CD8-positive, alpha-beta memory T cell (primary cell): Measurements from ENCODE around the gene RREB1. TPM values are rescaled to one million over a fixed set of nuclear protein-coding genes. Genes with fewer than 3 reads are reported as not detected.
"Not testable (repeated sequence)": the region's sequence is repeated elsewhere in the genome, so short reads cannot be mapped to it uniquely, and the experiment has no call there.

Source experiments
- CTCF ChIA-PET: fragments of 350-600 bp; sonication (Branson Sonifier 250); formaldehyde crosslinking; loops from one replicate; lab custom pipeline; 2021; ENCODE audit warnings: antibody characterized with exemption; lab: Charles Lee
- POLR2A ChIA-PET: fragments of 350-600 bp; sonication (Branson Sonifier 250); formaldehyde crosslinking; loops from one replicate; lab custom pipeline; 2021; ENCODE audit warnings: antibody characterized with exemption; lab: Charles Lee
- DNase-seq, 5 donors: peaks; one replicate each; pipeline versions ENCODE4 v3.0.0 to v3.0.0-alpha.2; 2020 to 2022; ENCODE audit warnings: mixed read lengths in 1 of 5
- H3K27ac ChIP-seq: one replicate; pipeline ENCODE4 v1.7.0; 2013; ENCODE audit warnings: low read depth, mild to moderate bottlenecking, low read length, moderate library complexity
- H3K27me3 ChIP-seq: 2 replicates; pipeline ENCODE4 v1.7.0; 2013; ENCODE audit warnings: low read length, mild to moderate bottlenecking; ENCODE audit not compliant: insufficient read depth, poor library complexity, severe bottlenecking
- H3K36me3 ChIP-seq: 2 replicates; pipeline ENCODE4 v1.7.0; 2013; ENCODE audit warnings: mild to moderate bottlenecking, low read length, moderate library complexity; ENCODE audit not compliant: insufficient read depth
- H3K4me1 ChIP-seq: 2 replicates; pipeline ENCODE4 v1.7.0; 2013; ENCODE audit warnings: mild to moderate bottlenecking, low read length, moderate library complexity; ENCODE audit not compliant: insufficient read depth
- H3K4me3 ChIP-seq: 2 replicates; pipeline ENCODE4 v1.7.0; 2013; ENCODE audit warnings: mild to moderate bottlenecking, low read length
- H3K9me3 ChIP-seq: 2 replicates; pipeline ENCODE4 v1.7.0; 2013; ENCODE audit warnings: mild to moderate bottlenecking, low read length
- H3K27ac Mint-ChIP-seq, 8 donors: one replicate each; pipeline ENCODE4 v1.8.0; 2020 to 2021; ENCODE audit warnings: mixed read lengths in 8 of 8, mild to moderate bottlenecking in 6 of 8, inconsistent platforms in 3 of 8, moderate library complexity in 3 of 8
- H3K27me3 Mint-ChIP-seq, 2 donors: one replicate each; pipeline ENCODE4 v1.8.0; 2020 to 2021; ENCODE audit warnings: mixed read lengths in 2 of 2, mild to moderate bottlenecking in 1 of 2, moderate library complexity in 1 of 2
- H3K36me3 Mint-ChIP-seq, 3 donors: one replicate each; pipeline ENCODE4 v1.8.0; 2020 to 2021; ENCODE audit warnings: mixed read lengths in 3 of 3, inconsistent platforms in 1 of 3, mild to moderate bottlenecking in 1 of 3
- H3K4me1 Mint-ChIP-seq, 3 donors: one replicate each; pipeline ENCODE4 v1.8.0; 2020 to 2021; ENCODE audit warnings: mixed read lengths in 3 of 3, inconsistent platforms in 1 of 3, mild to moderate bottlenecking in 1 of 3
- H3K4me3 Mint-ChIP-seq, 7 donors: one replicate each; pipeline ENCODE4 v1.8.0; 2020 to 2021; ENCODE audit warnings: mixed read lengths in 7 of 7, mild to moderate bottlenecking in 6 of 7, moderate library complexity in 4 of 7, inconsistent platforms in 2 of 7
- H3K9me3 Mint-ChIP-seq, 5 donors: one replicate each; pipeline ENCODE4 v1.8.0; 2020 to 2022; ENCODE audit warnings: mixed read lengths in 5 of 5, mild to moderate bottlenecking in 3 of 5, moderate library complexity in 2 of 5, inconsistent platforms in 1 of 5
- polyA plus RNA-seq: library from polyadenylated mRNA; unstranded; fragments of 300-500 nt; fragmentation: Illumina TruSeq; gene quantifications from one replicate; pipeline ENCODE4 v1.2.3, GENCODE V29; 2021
- total RNA-seq, 2 experiments: library from RNA; stranded (reverse); gene quantifications; one replicate each; pipeline ENCODE4 v1.2.3, GENCODE V29; 2021

The RREB1 gene
- total and polyA plus RNA-seq, 3 experiments from 2014 or later = 8.5 to 18.7 (median 17.7) TPM

DNA sequence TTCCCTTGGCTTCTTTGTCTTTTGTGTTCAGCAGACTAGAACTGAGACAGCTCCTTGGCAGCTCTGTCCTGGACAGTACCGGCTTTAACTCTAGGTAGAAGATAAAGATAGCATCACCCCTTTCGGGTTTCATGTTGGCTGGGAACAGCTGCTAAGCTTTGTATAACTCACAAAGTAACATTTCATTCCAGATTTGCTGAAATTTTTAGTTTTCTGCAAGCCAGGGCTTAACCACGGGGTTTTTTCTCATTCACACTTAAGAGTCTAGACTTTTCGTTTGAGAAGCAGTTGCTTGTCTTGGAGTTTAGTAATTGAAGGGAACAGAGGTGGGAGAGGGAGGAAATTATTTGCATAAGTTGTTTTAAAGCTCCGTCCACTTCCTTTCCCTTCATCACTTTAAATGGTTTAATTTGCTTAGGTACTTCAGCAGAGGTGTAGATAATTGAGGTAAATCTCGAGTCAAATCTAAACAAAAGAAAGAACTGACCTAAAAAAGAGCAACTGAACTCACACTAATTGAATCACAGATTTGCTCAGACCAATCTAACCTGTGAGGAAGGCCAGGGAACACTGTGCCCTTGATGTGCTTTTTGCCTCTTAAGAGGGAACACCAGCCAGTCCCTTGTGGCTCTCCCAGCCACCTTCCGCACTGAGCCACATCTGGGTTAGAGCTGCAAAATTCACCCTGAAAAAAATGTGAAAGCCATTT is 48.3 kb downstream of the RREB1 start:
- H3K36me3 Mint-ChIP-seq = peaks cover 0 to 11% (median 3%) of the 10 kb centered on the region in 3 donors
- H3K9me3 Mint-ChIP-seq = no peaks in the 10 kb centered on the region
- no peaks in the 10 kb centered on the region for H3K27me3 ChIP-seq
- ChIA-PET CTCF (no interaction called here), POLR2A (no interaction called here)
- peaks cover 54% of the 10 kb centered on the region for H3K4me1 ChIP-seq
- H3K4me3 Mint-ChIP-seq = peak overlapping the region in 2 of 7 donors; percentile 25 to 28
- no peak overlapping the region for H3K4me3 ChIP-seq
- H3K9me3 ChIP-seq = no peaks in the 10 kb centered on the region
- peaks cover 69 to 92% (median 86%) of the 10 kb centered on the region in 3 donors for H3K4me1 Mint-ChIP-seq
- DNase-seq = no peak
- no peaks in the 10 kb centered on the region for H3K36me3 ChIP-seq
- H3K27ac ChIP-seq = no peak overlapping the region
- peak overlapping the region in 5 of 8 donors; percentile 15 to 79 (median 59) for H3K27ac Mint-ChIP-seq
- H3K27me3 Mint-ChIP-seq = peaks cover 0 to 1% of the 10 kb centered on the region in 2 donors

DNA sequence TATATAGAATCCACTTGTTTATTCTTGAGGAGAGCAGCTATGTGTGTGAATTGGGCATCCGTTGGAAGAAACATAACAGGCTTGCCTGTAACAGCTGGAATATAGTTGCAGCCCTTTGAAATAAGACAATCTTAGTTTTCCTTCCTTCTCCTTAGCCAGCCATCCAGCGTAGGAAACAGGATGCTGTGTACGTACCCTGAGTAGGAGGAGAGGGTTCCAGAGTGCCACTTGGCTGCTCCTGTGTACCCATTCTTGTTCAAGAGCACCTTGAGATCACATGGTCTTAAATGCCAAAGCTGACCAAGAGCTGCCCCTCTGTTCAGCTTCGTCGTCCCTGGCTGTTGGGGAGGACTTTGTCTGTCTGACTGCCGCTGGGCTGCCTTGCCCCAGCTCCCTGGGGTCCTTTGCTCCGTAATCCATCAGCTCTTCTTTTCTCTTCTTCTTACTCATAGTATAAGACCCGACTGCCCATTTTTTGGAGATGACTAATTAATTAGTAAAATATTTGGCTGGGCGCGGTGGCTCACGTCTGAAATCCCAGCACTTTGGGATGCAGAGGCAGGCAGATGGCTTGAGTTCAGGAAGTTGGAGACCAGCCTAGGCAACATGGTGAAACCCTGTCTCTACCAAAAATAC is 49.0 kb downstream of the RREB1 start:
- Histone ChIP-seq H3K4me1 (peaks cover 57% of the 10 kb centered on the region), H3K27me3 (no peaks in the 10 kb centered on the region), H3K36me3 (no peaks in the 10 kb centered on the region), H3K27ac (no peak overlapping the region), H3K4me3 (no peak overlapping the region), H3K9me3 (no peaks in the 10 kb centered on the region)
- H3K27me3 Mint-ChIP-seq = peaks cover 0 to 1% of the 10 kb centered on the region in 2 donors
- H3K4me3 Mint-ChIP-seq = no peak overlapping the region
- H3K27ac Mint-ChIP-seq = peak overlapping the region in 1 of 8 donors; percentile 69
- peaks cover 0 to 11% (median 3%) of the 10 kb centered on the region in 3 donors for H3K36me3 Mint-ChIP-seq
- DNase-seq = no peak
- ChIA-PET POLR2A (no interaction called here), CTCF (no interaction called here)
- H3K9me3 Mint-ChIP-seq = no peaks in the 10 kb centered on the region
- peaks cover 67 to 93% (median 87%) of the 10 kb centered on the region in 3 donors for H3K4me1 Mint-ChIP-seq

GRCh38 chr6:7157307-7157706 is 49.5 kb downstream of the RREB1 start:
- DNase-seq, H3K27me3 ChIP-seq, H3K9me3 ChIP-seq, POLR2A ChIA-PET, H3K4me3 Mint-ChIP-seq, H3K9me3 Mint-ChIP-seq, CTCF ChIA-PET, H3K27me3 Mint-ChIP-seq, H3K36me3 Mint-ChIP-seq, H3K27ac ChIP-seq, H3K36me3 ChIP-seq, H3K4me3 ChIP-seq: not testable (repeated sequence)
- Mint-ChIP-seq H3K27ac (peak overlapping the region in 2 of 8 donors; percentile 32 to 69), H3K4me1 (peaks cover 67 to 93% (median 87%) of the 10 kb centered on the region in 3 donors)
- H3K4me1 ChIP-seq = peaks cover 61% of the 10 kb centered on the region

- Histone ChIP-seq H3K27me3 (no peaks in the 10 kb centered on the region), H3K4me1 (peaks cover 60% of the 10 kb centered on the region), H3K27ac (no peak overlapping the region), H3K4me3 (no peak overlapping the region), H3K9me3 (no peaks in the 10 kb centered on the region), H3K36me3 (no peaks in the 10 kb centered on the region)
- POLR2A ChIA-PET = interaction anchor here (0.6 kb wide), 1 partner anchor 402 kb away, joined by 8 read pairs; no protein-coding TSS in a partner anchor
- CTCF ChIA-PET = no interaction called here
- Mint-ChIP-seq H3K27me3 (peaks cover 0 to 1% of the 10 kb centered on the region in 2 donors), H3K4me1 (peaks cover 66 to 92% (median 87%) of the 10 kb centered on the region in 3 donors), H3K9me3 (no peaks in the 10 kb centered on the region), H3K4me3 (peak overlapping the region in 1 of 7 donors; percentile 20), H3K27ac (peak overlapping the region in 5 of 8 donors; percentile 32 to 76 (median 52)), H3K36me3 (peaks cover 0 to 10% (median 3%) of the 10 kb centered on the region in 3 donors)
- DNase-seq = no peak
Measured at GRCh38 chr6:7157752-7158616, 50.2 kb downstream of the RREB1 start.

DNA sequence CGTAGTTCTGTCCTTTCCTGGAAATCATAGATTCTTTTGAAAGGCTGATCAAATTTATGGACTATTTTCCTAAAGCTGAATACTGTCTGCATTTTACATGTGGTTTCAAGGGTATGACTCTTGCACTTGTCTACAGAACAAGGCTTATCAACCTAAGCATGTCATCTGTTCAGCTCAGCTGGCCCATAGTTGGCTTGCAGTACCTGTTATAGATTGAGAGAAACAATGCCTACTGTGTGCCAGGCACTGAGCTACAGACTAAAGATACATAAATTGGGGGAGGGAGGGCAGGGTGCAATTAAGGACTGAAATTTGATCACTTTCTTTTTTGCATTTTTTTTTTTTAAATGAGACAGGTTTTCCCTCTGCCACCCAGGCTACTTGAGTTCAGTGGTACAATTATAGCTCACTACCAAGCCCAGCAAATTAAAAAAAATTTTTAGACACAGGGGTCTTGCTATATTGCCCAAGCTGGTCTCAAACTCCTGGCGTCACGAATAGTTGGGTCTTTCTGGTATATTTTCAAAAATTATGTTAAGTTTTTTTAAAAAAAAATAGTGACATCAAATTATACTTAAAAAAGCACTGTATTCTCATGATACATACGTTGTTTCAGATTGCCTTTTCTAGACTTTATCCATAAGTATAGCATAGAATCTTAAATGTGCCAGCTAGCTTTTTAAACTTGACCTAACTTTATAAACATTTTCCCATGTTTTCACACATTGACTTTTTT is 52.2 kb downstream of the RREB1 start:
- Histone ChIP-seq H3K4me3 (no peak overlapping the region), H3K4me1 (peaks cover 40% of the 10 kb centered on the region), H3K27me3 (no peaks in the 10 kb centered on the region), H3K9me3 (no peaks in the 10 kb centered on the region), H3K36me3 (no peaks in the 10 kb centered on the region), H3K27ac (no peak overlapping the region)
- Mint-ChIP-seq H3K9me3 (no peaks in the 10 kb centered on the region), H3K27me3 (peaks cover 0 to 1% of the 10 kb centered on the region in 2 donors), H3K36me3 (peaks cover 0 to 21% (median 7%) of the 10 kb centered on the region in 3 donors), H3K4me3 (no peak overlapping the region), H3K27ac (no peak overlapping the region), H3K4me1 (peaks cover 61 to 91% (median 82%) of the 10 kb centered on the region in 3 donors)
- CTCF ChIA-PET = no interaction called here
- POLR2A ChIA-PET = interaction anchor here (0.6 kb wide), 1 partner anchor 76 kb away, joined by 3 read pairs; no protein-coding TSS in a partner anchor
- no peak for DNase-seq

DNA sequence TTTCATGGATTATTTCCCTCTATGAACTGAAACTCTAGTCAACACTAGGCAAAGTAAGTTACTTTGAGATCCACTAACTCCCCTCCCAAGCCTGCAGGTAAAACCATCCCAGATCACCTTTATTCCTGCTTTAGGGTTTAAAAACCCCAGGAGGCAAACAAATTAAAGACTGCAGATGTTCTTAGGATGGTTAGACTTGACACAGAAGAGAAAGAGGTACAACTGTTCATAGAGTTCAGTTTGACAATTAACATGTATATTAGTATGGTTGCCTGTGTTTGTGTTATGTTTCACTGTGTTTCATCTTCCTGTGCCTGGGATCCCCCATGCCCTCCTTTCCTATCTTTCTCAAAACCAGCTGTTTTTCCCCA is 53.5 kb downstream of the RREB1 start:
- H3K27me3 Mint-ChIP-seq = peaks cover 0 to 1% of the 10 kb centered on the region in 2 donors
- H3K4me1 ChIP-seq = peaks cover 27% of the 10 kb centered on the region
- H3K27ac Mint-ChIP-seq = peak overlapping the region in 3 of 8 donors; percentile 14 to 44 (median 15)
- H3K4me3 ChIP-seq = no peak overlapping the region
- no peaks in the 10 kb centered on the region for H3K27me3 ChIP-seq
- no peaks in the 10 kb centered on the region for H3K9me3 ChIP-seq
- ChIA-PET CTCF (no interaction called here), POLR2A (no interaction called here)
- peaks cover 57 to 91% (median 82%) of the 10 kb centered on the region in 3 donors for H3K4me1 Mint-ChIP-seq
- DNase-seq = no peak
- no peaks in the 10 kb centered on the region for H3K9me3 Mint-ChIP-seq
- H3K36me3 ChIP-seq = no peaks in the 10 kb centered on the region
- peaks cover 0 to 26% (median 8%) of the 10 kb centered on the region in 3 donors for H3K36me3 Mint-ChIP-seq
- no peak overlapping the region for H3K27ac ChIP-seq
- no peak overlapping the region for H3K4me3 Mint-ChIP-seq

- Histone ChIP-seq H3K4me3 (no peak overlapping the region), H3K4me1 (peaks cover 21% of the 10 kb centered on the region), H3K36me3 (no peaks in the 10 kb centered on the region), H3K27me3 (no peaks in the 10 kb centered on the region), H3K9me3 (no peaks in the 10 kb centered on the region), H3K27ac (no peak overlapping the region)
- Mint-ChIP-seq H3K27me3 (peaks cover 0 to 1% of the 10 kb centered on the region in 2 donors), H3K36me3 (peaks cover 0 to 26% (median 8%) of the 10 kb centered on the region in 3 donors), H3K4me3 (no peak overlapping the region), H3K27ac (peak overlapping the region in 1 of 8 donors; percentile 44), H3K9me3 (no peaks in the 10 kb centered on the region), H3K4me1 (peaks cover 58 to 91% (median 80%) of the 10 kb centered on the region in 3 donors)
- DNase-seq = no peak
- ChIA-PET POLR2A (no interaction called here), CTCF (no interaction called here)
Measured at GRCh38 chr6:7161845-7162244, 54.1 kb downstream of the RREB1 start.
